Spleen (tissue), 7 donors: Measurements from ENCODE around the gene CRYBG3.

Source experiments
- CTCF ChIP-seq, 11 experiments: fragments of 200-600 bp in 7 of 11; fragments of 450-650 bp in 4 of 11; sonication (generic) in 4 of 11; IDR thresholded peaks in 8 of 11; conservative IDR thresholded peaks in 3 of 11; 1 replicate in 7 of 11; 2 replicates in 4 of 11; pipeline versions ENCODE4 v1.4.0 to v1.8.0; 2016 to 2021; ENCODE audit warnings: antibody characterized with exemption in 11 of 11, inconsistent platforms in 4 of 11, mild to moderate bottlenecking in 1 of 11
- POLR2A ChIP-seq, 3 donors: fragments of 450-650 bp; IDR thresholded peaks; one replicate each; pipeline ENCODE4 v1.5.1; 2017; ENCODE audit warnings: antibody characterized with exemption in 3 of 3, mild to moderate bottlenecking in 1 of 3
- donor health status: DM: no; HTN: no; CAD: no; lungs with moderate emphysema.
- donor health status: DM: no; HTN: no; CAD: no.
- donor health status: DM: no; HTN: no; CAD: no.

- no peak for TF ChIP-seq CTCF (IDR thresholded peaks at IDR 0.05 in 8 of 11, conservative IDR thresholded peaks at IDR 0.05 in 3 of 11)
- TF ChIP-seq POLR2A (IDR thresholded peaks at IDR 0.05) = no peak
These were observed 137.0 kb downstream of the CRYBG3 start for GRCh38 chr3:97958796-97959195.
